SK-N-SH (cell line): ENCODE data around the gene COL25A1. TPM values are rescaled to one million over a fixed set of nuclear protein-coding genes. Genes with fewer than 3 reads are reported as not detected.

ENCODE experiments used
- CTCF ChIA-PET: fragments of 300-600, 350-600 bp; formaldehyde crosslinking; extraction: SDS; loops from one replicate; lab custom pipeline; 2021; lab: Yijun Ruan, JAX
- POLR2A ChIA-PET: fragments of 350-600 bp; sonication (Branson Sonifier 250); formaldehyde crosslinking; extraction: SDS; loops from one replicate; lab custom pipeline; 2020; ENCODE audit warnings: antibody characterized with exemption, inconsistent platforms; lab: Yijun Ruan, JAX
- DNase-seq: peaks from one replicate; pipeline ENCODE4 v3.0.0; 2012
- H2AFZ ChIP-seq: fragments of 200-600 bp; sonication (generic); 2 replicates; pipeline ENCODE4 v1.8.1; 2016; ENCODE audit warnings: antibody characterized with exemption, mild to moderate bottlenecking, low read depth
- H3F3A ChIP-seq: fragments of 200-600 bp; sonication (generic); replicated peaks from 2 replicates; pipeline ENCODE3; 2016; ENCODE audit warnings: antibody characterized with exemption, mild to moderate bottlenecking; ENCODE audit not compliant: insufficient read depth
- H3K27ac ChIP-seq, 2 experiments: fragments of 200-500 bp in 1 of 2; fragments of 200-600 bp in 1 of 2; sonication (Bioruptor generic) in 1 of 2; sonication (generic), shearing (Covaris generic) in 1 of 2; 2 replicates each; pipeline versions ENCODE4 v1.5.1 to v1.6.1; 2014 to 2016; ENCODE audit warnings: low read depth in 2 of 2, inconsistent platforms in 1 of 2, low read length in 1 of 2, mild to moderate bottlenecking in 1 of 2, mixed read lengths in 1 of 2
- H3K27me3 ChIP-seq: fragments of 200-600 bp; sonication (generic), shearing (Covaris generic); 2 replicates; pipeline ENCODE4 v1.6.1; 2016; ENCODE audit warnings: mixed run types; ENCODE audit not compliant: insufficient read depth
- H3K36me3 ChIP-seq, 2 experiments: fragments of 200-500 bp in 1 of 2; fragments of 200-600 bp in 1 of 2; sonication (Bioruptor generic) in 1 of 2; sonication (generic) in 1 of 2; replicated peaks in 1 of 2; 2 replicates each; pipeline versions ENCODE3 to v1.5.1; 2014 to 2016; ENCODE audit warnings: low read length in 1 of 2, mild to moderate bottlenecking in 1 of 2; ENCODE audit not compliant: insufficient read depth in 2 of 2, control insufficient read depth in 1 of 2
- H3K4me1 ChIP-seq, 2 experiments: fragments of 200-500 bp in 1 of 2; fragments of 200-600 bp in 1 of 2; sonication (Bioruptor generic) in 1 of 2; sonication (generic), shearing (Covaris generic) in 1 of 2; 2 replicates each; pipeline versions ENCODE4 v1.5.1 to v1.6.1; 2014 to 2016; ENCODE audit warnings: low read depth in 1 of 2, low read length in 1 of 2, mixed run types in 1 of 2; ENCODE audit not compliant: insufficient read depth in 2 of 2, control insufficient read depth in 1 of 2
- H3K4me2 ChIP-seq: fragments of 200-600 bp; sonication (generic), shearing (Covaris generic); 2 replicates; pipeline ENCODE4 v1.6.1; 2017; ENCODE audit warnings: mixed run types
- H3K4me3 ChIP-seq, 2 experiments: fragments of 200-500 bp in 1 of 2; fragments of 200-600 bp in 1 of 2; sonication (Bioruptor generic) in 1 of 2; sonication (generic), shearing (Covaris generic) in 1 of 2; 2 replicates each; pipeline versions ENCODE4 v1.5.1 to v1.8.1; 2014 to 2016; ENCODE audit warnings: low read depth in 2 of 2, inconsistent platforms in 1 of 2, low read length in 1 of 2, mild to moderate bottlenecking in 1 of 2, mixed read lengths in 1 of 2, moderate library complexity in 1 of 2
- H3K79me2 ChIP-seq: fragments of 200-600 bp; sonication (generic); 2 replicates; pipeline ENCODE4 v1.8.1; 2017; ENCODE audit warnings: mild to moderate bottlenecking; ENCODE audit not compliant: insufficient read depth
- H3K9ac ChIP-seq: fragments of 200-600 bp; sonication (generic); 2 replicates; pipeline ENCODE4 v1.6.1; 2017; ENCODE audit warnings: mixed run types
- H3K9me2 ChIP-seq: fragments of 200-600 bp; sonication (generic); 2 replicates; pipeline ENCODE4 v1.6.1; 2017; ENCODE audit warnings: mixed run types
- H3K9me3 ChIP-seq: fragments of 200-600 bp; sonication (generic); 2 replicates; pipeline ENCODE4 v1.6.1; 2017; ENCODE audit warnings: mixed run types, mild to moderate bottlenecking, moderate library complexity
- H4K20me1 ChIP-seq: fragments of 200-600 bp; sonication (generic); 2 replicates; pipeline ENCODE4 v1.6.1; 2017; ENCODE audit warnings: mild to moderate bottlenecking, mixed run types; ENCODE audit not compliant: insufficient read depth
- CHD2 ChIP-seq: fragments of 150-350 bp; IDR thresholded peaks from 2 replicates; pipeline ENCODE4 v1.6.1; 2018; ENCODE audit warnings: low read length; ENCODE audit not compliant: partially characterized antibody
- CTCF ChIP-seq: fragments of 200-600 bp; sonication (generic); IDR thresholded peaks from 2 replicates; pipeline ENCODE4 v1.6.1; 2017; ENCODE audit warnings: antibody characterized with exemption, mild to moderate bottlenecking, moderate library complexity
- ELF1 ChIP-seq: IDR thresholded peaks from 2 replicates; pipeline ENCODE4 v1.4.0; 2012
- EZH2phosphoT487 ChIP-seq: fragments of 200-600 bp; sonication (generic); IDR thresholded peaks from 2 replicates; pipeline ENCODE4 v1.6.1; 2017; ENCODE audit warnings: low read depth, mixed run types, mild to moderate bottlenecking, antibody characterized with exemption, moderate library complexity, borderline replicate concordance
- FOSL2 ChIP-seq: IDR thresholded peaks from 2 replicates; pipeline ENCODE4 v1.4.0; 2012; ENCODE audit warnings: low read depth, mild to moderate bottlenecking, moderate library complexity, borderline replicate concordance
- GATA2 ChIP-seq: sonication (generic); formaldehyde crosslinking; IDR thresholded peaks from 2 replicates; pipeline ENCODE4 v1.5.0; 2020; ENCODE audit warnings: mild to moderate bottlenecking, missing genetic modification reagents
- MAX ChIP-seq: IDR thresholded peaks from 2 replicates; pipeline ENCODE4 v1.4.0; 2012; ENCODE audit warnings: low read depth
- NFIC ChIP-seq: IDR thresholded peaks from 2 replicates; pipeline ENCODE4 v1.4.0; 2012; ENCODE audit warnings: borderline replicate concordance
- NRF1 ChIP-seq: IDR thresholded peaks from 2 replicates; pipeline ENCODE4 v1.6.1; 2012; ENCODE audit warnings: low read depth, mild to moderate bottlenecking, low read length
- POLR2AphosphoS5 ChIP-seq: IDR thresholded peaks from 2 replicates; pipeline ENCODE4 v1.6.1; 2012; ENCODE audit warnings: low read depth, low read length
- SMC3 ChIP-seq: IDR thresholded peaks from 2 replicates; pipeline ENCODE4 v1.6.1; 2012; ENCODE audit warnings: low read depth, low read length, improper control_type of control experiment
- TCF12 ChIP-seq: IDR thresholded peaks from 2 replicates; pipeline ENCODE4 v1.4.0; 2012
- YY1 ChIP-seq: IDR thresholded peaks from 2 replicates; pipeline ENCODE4 v1.4.0; 2012; ENCODE audit warnings: low read depth, mild to moderate bottlenecking
- WGBS: methylation state at CpG from one replicate; pipeline ENCODE4 v1.1.6; 2017; ENCODE audit warnings: low lambda C conversion rate; 5-methylcytosine and 5-hydroxymethylcytosine counted together
- polyA plus RNA-seq, 3 experiments: library from polyadenylated mRNA; depleted of rRNA; stranded (reverse); fragments of >200 nt; gene quantifications; 2 replicates each; pipeline ENCODE4 v1.2.3, GENCODE V29; 2012
- TF ChIP-seq, protein P1 (sequence below): fragments of 150-350 bp; IDR thresholded peaks from 2 replicates; pipeline ENCODE4 v1.6.1; 2017; ENCODE audit warnings: antibody characterized with exemption, low read length, low read depth, borderline replicate concordance
- TF ChIP-seq, protein P2 (sequence below): IDR thresholded peaks from 2 replicates; pipeline ENCODE4 v1.4.0; 2012; ENCODE audit warnings: low read depth, borderline replicate concordance

COL25A1 gene
- polyA plus RNA-seq, 1 of the 3 experiments (the other 2 are of a cell fraction) = not detected

- H3K4me3 ChIP-seq = no peak overlapping the region
- TF ChIP-seq GATA2 (CRISPR knock-in tag) = no peak
- no peak for TF ChIP-seq EZH2phosphoT487
- TF ChIP-seq, protein P1, sequence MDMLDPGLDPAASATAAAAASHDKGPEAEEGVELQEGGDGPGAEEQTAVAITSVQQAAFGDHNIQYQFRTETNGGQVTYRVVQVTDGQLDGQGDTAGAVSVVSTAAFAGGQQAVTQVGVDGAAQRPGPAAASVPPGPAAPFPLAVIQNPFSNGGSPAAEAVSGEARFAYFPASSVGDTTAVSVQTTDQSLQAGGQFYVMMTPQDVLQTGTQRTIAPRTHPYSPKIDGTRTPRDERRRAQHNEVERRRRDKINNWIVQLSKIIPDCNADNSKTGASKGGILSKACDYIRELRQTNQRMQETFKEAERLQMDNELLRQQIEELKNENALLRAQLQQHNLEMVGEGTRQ = no peak
- TF ChIP-seq CTCF = peak; percentile 37; the same call in 1 of the 2 replicates
- H2AFZ ChIP-seq = no peak overlapping the region
- no peaks in the 10 kb centered on the region for H4K20me1 ChIP-seq
- H3K4me2 ChIP-seq = no peak overlapping the region
- WGBS = 7% methylated on average over 1 of the region's 1 CpG
- H3K36me3 ChIP-seq = no peaks in the 10 kb centered on the region
- no peaks in the 10 kb centered on the region for H3K9me3 ChIP-seq
- no peaks in the 10 kb centered on the region for H3K79me2 ChIP-seq
- peaks cover 0 to 9% of the 10 kb centered on the region in 2 experiments; a peak in 1 of 4 replicates for H3K4me1 ChIP-seq
- H3K9ac ChIP-seq = no peak overlapping the region
- ChIA-PET CTCF (no interaction called here), POLR2A (no interaction called here)
- peak; percentile 8 for DNase-seq
- H3K27me3 ChIP-seq = no peaks in the 10 kb centered on the region
- no peaks in the 10 kb centered on the region for H3K9me2 ChIP-seq
- no peaks in the 10 kb centered on the region for H3F3A ChIP-seq
- no peak overlapping the region for H3K27ac ChIP-seq
These were observed 8.5 kb downstream of the COL25A1 start for GRCh38 chr4:109294006-109294405.

DNA sequence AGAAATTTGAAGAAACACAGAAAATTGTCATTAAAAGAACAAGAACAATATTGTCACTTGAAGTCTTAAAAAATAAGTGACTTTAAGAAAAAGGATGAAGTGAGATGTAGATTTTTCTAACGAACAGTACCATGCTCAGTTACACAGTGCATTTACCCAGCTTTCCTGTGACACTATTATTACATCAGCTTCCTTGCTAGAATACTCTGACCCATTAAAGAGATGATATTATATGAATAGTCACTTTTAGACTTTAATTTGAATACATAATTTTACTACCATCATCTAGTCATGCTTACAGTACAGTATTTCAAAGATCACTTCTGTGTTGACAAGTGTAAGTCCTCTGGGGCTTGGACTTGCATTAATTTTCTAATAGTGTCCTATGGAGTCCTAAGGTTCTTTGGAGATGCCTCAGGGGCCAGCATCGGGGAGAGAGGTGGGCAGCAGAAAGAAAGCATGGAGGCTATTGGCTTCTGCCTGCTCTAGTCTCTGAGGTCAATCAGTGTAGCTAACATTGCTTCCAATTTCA is 10.7 kb downstream of the COL25A1 start:
- no peaks in the 10 kb centered on the region for H3K36me3 ChIP-seq
- no peaks in the 10 kb centered on the region for H3K27me3 ChIP-seq
- H3F3A ChIP-seq = no peaks in the 10 kb centered on the region
- H4K20me1 ChIP-seq = no peaks in the 10 kb centered on the region
- H2AFZ ChIP-seq = no peak overlapping the region
- TF ChIP-seq TCF12 (no peak), POLR2AphosphoS5 (no peak), SMC3 (no peak), CHD2 (no peak), ELF1 (no peak), YY1 (no peak), NFIC (no peak), EZH2phosphoT487 (no peak), FOSL2 (no peak), MAX (no peak), NRF1 (no peak)
- TF ChIP-seq, protein P2, sequence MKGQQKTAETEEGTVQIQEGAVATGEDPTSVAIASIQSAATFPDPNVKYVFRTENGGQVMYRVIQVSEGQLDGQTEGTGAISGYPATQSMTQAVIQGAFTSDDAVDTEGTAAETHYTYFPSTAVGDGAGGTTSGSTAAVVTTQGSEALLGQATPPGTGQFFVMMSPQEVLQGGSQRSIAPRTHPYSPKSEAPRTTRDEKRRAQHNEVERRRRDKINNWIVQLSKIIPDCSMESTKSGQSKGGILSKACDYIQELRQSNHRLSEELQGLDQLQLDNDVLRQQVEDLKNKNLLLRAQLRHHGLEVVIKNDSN = no peak
- TF ChIP-seq, all 33 proteins: peak for 0
- no peaks in the 10 kb centered on the region for H3K9me3 ChIP-seq
- CTCF ChIA-PET = no interaction called here
- no peaks in the 10 kb centered on the region for H3K9me2 ChIP-seq
- no peak for DNase-seq
- POLR2A ChIA-PET = no interaction called here
- no peak overlapping the region for H3K27ac ChIP-seq
- no peak overlapping the region for H3K9ac ChIP-seq
- no peak overlapping the region for H3K4me2 ChIP-seq
- H3K79me2 ChIP-seq = no peaks in the 10 kb centered on the region
- H3K4me3 ChIP-seq = no peak overlapping the region
- WGBS = 0% methylated on average over 2 of the region's 2 CpGs
- H3K4me1 ChIP-seq = peaks cover 0 to 11% of the 10 kb centered on the region in 2 experiments; a peak in 1 of 4 replicates
